C1 segment of cervical spinal cord (tissue), 14 donors: ENCODE measurements around the gene OR1J1.

Experiments used
- DNase-seq, 14 donors: peaks; one replicate each; lab custom pipeline; 2025; lab: John Stamatoyannopoulos, UW

OR1J1 gene

GRCh38 chr9:122445155-122445749 lies 32.5 kb downstream of the OR1J1 start:
- no peak for DNase-seq

- no peak for DNase-seq
Observed at GRCh38 chr9:122444041-122444733, 33.5 kb downstream of the OR1J1 start.

- no peak for DNase-seq
Observed at GRCh38 chr9:122442568-122442967, 35.2 kb downstream of the OR1J1 start.
